Measurements from ENCODE around the gene CCDC188.

The CCDC188 gene

GRCh38 chr22:20150381-20151275, at the start of gene CCDC188:
Gene CCDC188, minus strand, starts transcription at chr22:20151055. Its CDS starts 69 bp downstream, at chr22:20150986.
- no peak for DNase-seq (ENCODE audit: low read depth)

- DNase-seq (ENCODE audit: low read depth), result no peak
These were observed 49.1 kb upstream of the CCDC188 start for GRCh38 chr22:20199906-20200305.

GRCh38 chr22:20199413-20199842, 48.6 kb upstream of the CCDC188 start:
- no peak for DNase-seq (ENCODE audit: low read depth)

- no peak for DNase-seq (ENCODE audit: low read depth)
These were observed 47.9 kb upstream of the CCDC188 start for GRCh38 chr22:20198557-20199319.

- DNase-seq (ENCODE audit: low read depth), result no peak
These were observed 46.7 kb upstream of the CCDC188 start for GRCh38 chr22:20197407-20198030.

- no peak for DNase-seq (ENCODE audit: low read depth)
These were observed 45.4 kb upstream of the CCDC188 start for GRCh38 chr22:20196094-20196842.

- no peak for DNase-seq (ENCODE audit: low read depth)
These were observed 44.1 kb upstream of the CCDC188 start for GRCh38 chr22:20194681-20195593.

- DNase-seq (ENCODE audit: low read depth), result no peak
These were observed 43.1 kb upstream of the CCDC188 start for GRCh38 chr22:20193761-20194494.

- no peak for DNase-seq (ENCODE audit: low read depth)
These were observed 42.3 kb upstream of the CCDC188 start for GRCh38 chr22:20192972-20193760.

GRCh38 chr22:20192293-20192971, 41.6 kb upstream of the CCDC188 start:
- DNase-seq (ENCODE audit: low read depth), result no peak

GRCh38 chr22:20191803-20192202, 40.9 kb upstream of the CCDC188 start:
- DNase-seq (ENCODE audit: low read depth), result no peak

- DNase-seq (ENCODE audit: low read depth), result no peak
These were observed 40.2 kb upstream of the CCDC188 start for GRCh38 chr22:20191000-20191515.

GRCh38 chr22:20188567-20188877, 37.7 kb upstream of the CCDC188 start:
- no peak for DNase-seq (ENCODE audit: low read depth)

- no peak for DNase-seq (ENCODE audit: low read depth)
These were observed 37.1 kb upstream of the CCDC188 start for GRCh38 chr22:20187777-20188566.

GRCh38 chr22:20186871-20187546, 36.2 kb upstream of the CCDC188 start:
- DNase-seq (ENCODE audit: low read depth), result no peak

- DNase-seq (ENCODE audit: low read depth), result no peak
These were observed 35.5 kb upstream of the CCDC188 start for GRCh38 chr22:20186183-20186870.

- no peak for DNase-seq (ENCODE audit: low read depth)
These were observed 34.9 kb upstream of the CCDC188 start for GRCh38 chr22:20185750-20186149.
